ENCODE data around the gene TMPRSS9.

TMPRSS9 gene

GRCh38 chr19:2372076-2372612 is 12.1 kb downstream of the TMPRSS9 start:
- no peak overlapping the region for H3K4me3 Mint-ChIP-seq
- H3K27me3 Mint-ChIP-seq (ENCODE audit: low read depth), result peaks cover 5% of the 10 kb centered on the region
- no peaks in the 10 kb centered on the region for H3K4me1 Mint-ChIP-seq (ENCODE audit: low read depth)
- peaks cover 16% of the 10 kb centered on the region for H3K9me3 Mint-ChIP-seq
- no peak overlapping the region for H3K27ac Mint-ChIP-seq
- DNase-seq (ENCODE audit: low spot score), result no peak
- peaks cover 2% of the 10 kb centered on the region for H3K36me3 Mint-ChIP-seq (ENCODE audit: low read depth)

GRCh38 chr19:2374808-2375207 is 14.7 kb downstream of the TMPRSS9 start:
- no peaks in the 10 kb centered on the region for H3K4me1 Mint-ChIP-seq (ENCODE audit: low read depth)
- peaks cover 26% of the 10 kb centered on the region for H3K9me3 Mint-ChIP-seq
- peaks cover 5% of the 10 kb centered on the region for H3K27me3 Mint-ChIP-seq (ENCODE audit: low read depth)
- H3K27ac Mint-ChIP-seq, result no peak overlapping the region
- peaks cover 5% of the 10 kb centered on the region for H3K36me3 Mint-ChIP-seq (ENCODE audit: low read depth)
- H3K4me3 Mint-ChIP-seq, result no peak overlapping the region
- DNase-seq (ENCODE audit: low spot score), result no peak

- H3K4me1 Mint-ChIP-seq (ENCODE audit: low read depth), result no peaks in the 10 kb centered on the region
- H3K4me3 Mint-ChIP-seq, result no peak overlapping the region
- H3K27ac Mint-ChIP-seq, result no peak overlapping the region
- no peak for DNase-seq (ENCODE audit: low spot score)
- H3K9me3 Mint-ChIP-seq, result peaks cover 27% of the 10 kb centered on the region
- peaks cover 5% of the 10 kb centered on the region for H3K36me3 Mint-ChIP-seq (ENCODE audit: low read depth)
- peaks cover 5% of the 10 kb centered on the region for H3K27me3 Mint-ChIP-seq (ENCODE audit: low read depth)
Measured at GRCh38 chr19:2375353-2376121, 15.5 kb downstream of the TMPRSS9 start.

GRCh38 chr19:2376784-2377519 is 16.9 kb downstream of the TMPRSS9 start:
- DNase-seq (ENCODE audit: low spot score), result no peak
- Mint-ChIP-seq H3K36me3 (ENCODE audit: low read depth) (peaks cover 5% of the 10 kb centered on the region), H3K27ac (no peak overlapping the region), H3K27me3 (ENCODE audit: low read depth) (peaks cover 5% of the 10 kb centered on the region), H3K9me3 (peaks cover 32% of the 10 kb centered on the region), H3K4me3 (no peak overlapping the region), H3K4me1 (ENCODE audit: low read depth) (no peaks in the 10 kb centered on the region)

GRCh38 chr19:2380567-2380966 is 20.5 kb downstream of the TMPRSS9 start:
- H3K36me3 Mint-ChIP-seq (ENCODE audit: low read depth), result peaks cover 5% of the 10 kb centered on the region
- H3K27ac Mint-ChIP-seq, result no peak overlapping the region
- H3K4me3 Mint-ChIP-seq, result no peak overlapping the region
- peaks cover 28% of the 10 kb centered on the region for H3K9me3 Mint-ChIP-seq
- no peaks in the 10 kb centered on the region for H3K4me1 Mint-ChIP-seq (ENCODE audit: low read depth)
- no peaks in the 10 kb centered on the region for H3K27me3 Mint-ChIP-seq (ENCODE audit: low read depth)
- no peak for DNase-seq (ENCODE audit: low spot score)

- DNase-seq (ENCODE audit: low spot score), result no peak
- no peak overlapping the region for H3K27ac Mint-ChIP-seq
- peaks cover 5% of the 10 kb centered on the region for H3K36me3 Mint-ChIP-seq (ENCODE audit: low read depth)
- H3K9me3 Mint-ChIP-seq, result peaks cover 28% of the 10 kb centered on the region
- no peaks in the 10 kb centered on the region for H3K4me1 Mint-ChIP-seq (ENCODE audit: low read depth)
- no peaks in the 10 kb centered on the region for H3K27me3 Mint-ChIP-seq (ENCODE audit: low read depth)
- H3K4me3 Mint-ChIP-seq, result no peak overlapping the region
Measured at GRCh38 chr19:2381148-2381820, 21.2 kb downstream of the TMPRSS9 start.

- peaks cover 3% of the 10 kb centered on the region for H3K27me3 Mint-ChIP-seq (ENCODE audit: low read depth)
- no peaks in the 10 kb centered on the region for H3K4me1 Mint-ChIP-seq (ENCODE audit: low read depth)
- no peak for DNase-seq (ENCODE audit: low spot score)
- peaks cover 26% of the 10 kb centered on the region for H3K9me3 Mint-ChIP-seq
- H3K27ac Mint-ChIP-seq, result peak overlapping the region; percentile 26
- H3K4me3 Mint-ChIP-seq, result no peak overlapping the region
- H3K36me3 Mint-ChIP-seq (ENCODE audit: low read depth), result peaks cover 3% of the 10 kb centered on the region
Measured at GRCh38 chr19:2382530-2383222, 22.6 kb downstream of the TMPRSS9 start.

GRCh38 chr19:2385053-2385721 is 25.1 kb downstream of the TMPRSS9 start:
- H3K27me3 Mint-ChIP-seq (ENCODE audit: low read depth), result peaks cover 3% of the 10 kb centered on the region
- H3K27ac Mint-ChIP-seq, result no peak overlapping the region
- no peaks in the 10 kb centered on the region for H3K36me3 Mint-ChIP-seq (ENCODE audit: low read depth)
- H3K4me1 Mint-ChIP-seq (ENCODE audit: low read depth), result no peaks in the 10 kb centered on the region
- H3K9me3 Mint-ChIP-seq, result peaks cover 11% of the 10 kb centered on the region
- H3K4me3 Mint-ChIP-seq, result no peak overlapping the region
- no peak for DNase-seq (ENCODE audit: low spot score)

- Mint-ChIP-seq H3K9me3 (no peaks in the 10 kb centered on the region), H3K4me1 (ENCODE audit: low read depth) (peaks cover 3% of the 10 kb centered on the region), H3K36me3 (ENCODE audit: low read depth) (no peaks in the 10 kb centered on the region), H3K27me3 (ENCODE audit: low read depth) (peaks cover 4% of the 10 kb centered on the region), H3K4me3 (no peak overlapping the region), H3K27ac (no peak overlapping the region)
- DNase-seq (ENCODE audit: low spot score), result no peak
Measured at GRCh38 chr19:2387367-2388288, 27.6 kb downstream of the TMPRSS9 start.

- no peak for DNase-seq (ENCODE audit: low spot score)
- no peak overlapping the region for H3K27ac Mint-ChIP-seq
- no peaks in the 10 kb centered on the region for H3K9me3 Mint-ChIP-seq
- H3K36me3 Mint-ChIP-seq (ENCODE audit: low read depth), result no peaks in the 10 kb centered on the region
- peaks cover 4% of the 10 kb centered on the region for H3K4me1 Mint-ChIP-seq (ENCODE audit: low read depth)
- H3K4me3 Mint-ChIP-seq, result no peak overlapping the region
- peaks cover 4% of the 10 kb centered on the region for H3K27me3 Mint-ChIP-seq (ENCODE audit: low read depth)
Measured at GRCh38 chr19:2389594-2389993, 29.5 kb downstream of the TMPRSS9 start.

- Mint-ChIP-seq H3K36me3 (ENCODE audit: low read depth) (no peaks in the 10 kb centered on the region), H3K9me3 (no peaks in the 10 kb centered on the region), H3K4me3 (no peak overlapping the region), H3K27me3 (ENCODE audit: low read depth) (peaks cover 4% of the 10 kb centered on the region), H3K27ac (no peak overlapping the region), H3K4me1 (ENCODE audit: low read depth) (peaks cover 4% of the 10 kb centered on the region)
- DNase-seq (ENCODE audit: low spot score), result peak; percentile 23
Measured at GRCh38 chr19:2391118-2391725, 31.2 kb downstream of the TMPRSS9 start.

- Mint-ChIP-seq H3K27ac (no peak overlapping the region), H3K36me3 (ENCODE audit: low read depth) (no peaks in the 10 kb centered on the region), H3K4me1 (ENCODE audit: low read depth) (peaks cover 4% of the 10 kb centered on the region), H3K4me3 (no peak overlapping the region), H3K27me3 (ENCODE audit: low read depth) (peaks cover 2% of the 10 kb centered on the region), H3K9me3 (no peaks in the 10 kb centered on the region)
- no peak for DNase-seq (ENCODE audit: low spot score)
Measured at GRCh38 chr19:2392366-2392765, 32.3 kb downstream of the TMPRSS9 start.

Measured in T-helper 2 cell treated with Interferon-gamma antibody and Interleukin-4, amounts not matched to agents 5 μg/mL and 100 μg/mL, for 36 hours (primary cell).